GM23338 (cell line): Measurements from ENCODE around the gene CD48. TPM values are rescaled to one million over a fixed set of nuclear protein-coding genes. Genes with fewer than 3 reads are reported as not detected.

Experiments used
- ATAC-seq: fragments of 200-7000 bp; cut with Tn5 transposase; 3 replicates; pipeline ENCODE4 v1.9.1; 2020
- DNase-seq: peaks from one replicate; pipeline ENCODE4 v3.0.0-alpha.2; 2015; ENCODE audit warnings: low spot score
- H2AFZ ChIP-seq: fragments of 200-600 bp; sonication (generic); 2 replicates; pipeline ENCODE4 v1.8.0; 2016; ENCODE audit warnings: antibody characterized with exemption, mild to moderate bottlenecking, moderate library complexity
- H3F3A ChIP-seq: fragments of 200-600 bp; sonication (generic); replicated peaks from 2 replicates; pipeline ENCODE4 v1.8.0; 2017; ENCODE audit warnings: antibody characterized with exemption, mixed run types, low read depth
- H3K27ac ChIP-seq: fragments of 200-600 bp; sonication (generic); 2 replicates; pipeline ENCODE4 v1.6.1; 2016; ENCODE audit warnings: low read depth
- H3K27me3 ChIP-seq: fragments of 200-600 bp; sonication (generic); 2 replicates; pipeline ENCODE4 v1.8.0; 2016; ENCODE audit warnings: mild to moderate bottlenecking, mixed run types, moderate library complexity; ENCODE audit not compliant: insufficient read depth
- H3K36me3 ChIP-seq: fragments of 200-600 bp; sonication (generic); 2 replicates; pipeline ENCODE4 v1.8.0; 2016; ENCODE audit warnings: mild to moderate bottlenecking; ENCODE audit not compliant: insufficient read depth
- H3K4me1 ChIP-seq: fragments of 200-600 bp; sonication (generic); 2 replicates; pipeline ENCODE4 v1.8.0; 2016; ENCODE audit warnings: mild to moderate bottlenecking, moderate library complexity; ENCODE audit not compliant: insufficient read depth
- H3K4me2 ChIP-seq: fragments of 200-600 bp; sonication (generic); 2 replicates; pipeline ENCODE4 v1.7.1; 2017; ENCODE audit warnings: mixed run types
- H3K4me3 ChIP-seq: fragments of 200-600 bp; sonication (generic); 2 replicates; pipeline ENCODE4 v1.6.1; 2016; ENCODE audit warnings: mixed run types
- H3K79me2 ChIP-seq: fragments of 200-600 bp; sonication (generic); replicated peaks from 2 replicates; pipeline ENCODE4 v1.8.0; 2017; ENCODE audit warnings: mild to moderate bottlenecking; ENCODE audit not compliant: insufficient read depth
- H3K9me2 ChIP-seq: fragments of 200-600 bp; sonication (generic); 2 replicates; pipeline ENCODE4 v1.8.0; 2017; ENCODE audit not compliant: insufficient read depth
- H4K20me1 ChIP-seq: fragments of 200-600 bp; sonication (generic); replicated peaks from 2 replicates; pipeline ENCODE4 v1.8.0; 2017; ENCODE audit warnings: mild to moderate bottlenecking; ENCODE audit not compliant: insufficient read depth
- H3K27ac Mint-ChIP-seq: 2 replicates; pipeline ENCODE4 v1.8.0; 2020; ENCODE audit warnings: inconsistent platforms, mild to moderate bottlenecking, moderate library complexity, mixed read lengths
- H3K27me3 Mint-ChIP-seq: 3 replicates; pipeline ENCODE4 v1.8.0; 2022; ENCODE audit warnings: low read depth, mild to moderate bottlenecking, moderate library complexity, mixed read lengths, inconsistent platforms; ENCODE audit not compliant: insufficient read depth, poor library complexity
- H3K36me3 Mint-ChIP-seq: 3 replicates; pipeline ENCODE4 v1.8.0; 2021; ENCODE audit warnings: low read depth, mild to moderate bottlenecking, inconsistent platforms, moderate library complexity, mixed read lengths
- H3K4me1 Mint-ChIP-seq: 3 replicates; pipeline ENCODE4 v1.8.0; 2020; ENCODE audit warnings: mild to moderate bottlenecking, inconsistent platforms, mixed read lengths
- H3K4me3 Mint-ChIP-seq: 3 replicates; pipeline ENCODE4 v1.8.0; 2021; ENCODE audit warnings: moderate library complexity, mild to moderate bottlenecking, inconsistent platforms, mixed read lengths
- H3K9me3 Mint-ChIP-seq: 3 replicates; pipeline ENCODE4 v1.8.0; 2020; ENCODE audit warnings: moderate library complexity, mild to moderate bottlenecking, inconsistent platforms, mixed read lengths
- CREB1 ChIP-seq: fragments of 250-450 bp; sonication (Bioruptor Pico); IDR thresholded peaks from 2 replicates; pipeline ENCODE4 v1.5.0; 2020; ENCODE audit warnings: low read depth, mild to moderate bottlenecking, moderate library complexity
- JUNB ChIP-seq: IDR thresholded peaks from one replicate; pipeline ENCODE4 v1.6.1; 2016; ENCODE audit warnings: antibody characterized with exemption; ENCODE audit not compliant: unreplicated experiment
- POLR2AphosphoS5 ChIP-seq: IDR thresholded peaks from 2 replicates; pipeline ENCODE4 v1.6.1; 2016; ENCODE audit warnings: antibody characterized with exemption, low read depth
- STAT1 ChIP-seq: IDR thresholded peaks from one replicate; pipeline ENCODE4 v1.6.1; 2016; ENCODE audit warnings: antibody characterized with exemption; ENCODE audit not compliant: unreplicated experiment
- ZNF114 ChIP-seq: fragments of 250-450 bp; sonication (Bioruptor Pico); IDR thresholded peaks from 2 replicates; pipeline ENCODE4 v1.5.0; 2020; ENCODE audit warnings: mild to moderate bottlenecking, moderate library complexity
- ZNF331 ChIP-seq: fragments of 250-450 bp; sonication (Bioruptor Pico); IDR thresholded peaks from 2 replicates; pipeline ENCODE4 v1.5.0; 2020; ENCODE audit warnings: low read depth, mild to moderate bottlenecking, moderate library complexity
- polyA plus RNA-seq: library from polyadenylated mRNA; unstranded; fragments of >200 nt; fragmentation: Nextera tagmentation; extraction: Ambion mirVana; gene quantifications from 2 replicates; pipeline ENCODE4 v1.2.1, GENCODE V29; 2016
- total RNA-seq: library from RNA; depleted of rRNA; stranded (reverse); fragments of >200 nt; shearing (Covaris generic); gene quantifications from 2 replicates; pipeline ENCODE4 v1.2.3, GENCODE V29; 2014

The CD48 gene
- total and polyA plus RNA-seq, 2 experiments from 2014 or later, result 0.34 to 0.45 TPM

DNA sequence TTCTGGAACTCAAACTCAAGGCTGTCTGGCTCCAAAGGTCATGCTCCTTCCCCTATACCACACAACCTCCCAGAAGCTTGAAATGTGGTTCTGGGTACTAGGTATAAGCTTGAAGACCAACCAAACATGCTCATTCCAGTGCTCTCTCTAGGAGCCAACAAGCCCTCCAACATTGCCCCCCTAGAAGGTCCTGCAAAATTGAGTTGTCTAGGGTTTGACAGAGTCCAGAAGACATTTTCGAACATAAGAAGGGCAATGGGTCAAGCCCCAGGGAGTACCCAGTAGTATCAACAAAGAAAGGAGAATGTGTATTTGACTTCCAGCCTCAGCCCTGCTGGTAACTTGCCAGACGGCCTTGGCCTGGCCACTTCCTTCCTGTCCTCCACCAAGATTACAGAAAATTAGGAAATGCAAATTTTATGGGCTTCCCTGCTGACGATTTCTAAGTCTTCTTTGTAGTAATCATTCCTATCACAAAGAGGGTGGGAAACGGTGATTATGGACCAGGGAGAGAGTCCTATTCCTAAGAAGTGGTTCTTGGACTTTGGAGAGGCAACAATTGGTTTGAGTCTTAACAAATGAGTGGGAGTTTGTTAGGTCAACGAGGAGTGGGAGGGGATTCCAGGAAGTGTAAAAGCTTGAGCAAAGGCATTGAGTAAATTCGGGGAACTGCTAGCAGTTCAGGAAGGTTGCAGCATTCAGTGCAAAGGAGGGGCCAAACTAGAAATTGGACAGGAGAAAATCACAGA lies 46.1 kb downstream of the CD48 start:
- no peak overlapping the region for H3K4me3 ChIP-seq
- ATAC-seq (no peak), DNase-seq (peak; percentile 6)
- no peak overlapping the region for H3K4me3 Mint-ChIP-seq
- peaks cover 4% of the 10 kb centered on the region for H3K9me2 ChIP-seq
- H3K27ac Mint-ChIP-seq, result peak overlapping the region; percentile 35; the same call in 1 of the 2 replicates
- H3K27me3 Mint-ChIP-seq, result peaks cover 2% of the 10 kb centered on the region
- H3K79me2 ChIP-seq, result no peaks in the 10 kb centered on the region
- peaks cover 11% of the 10 kb centered on the region for H3K9me3 Mint-ChIP-seq
- H4K20me1 ChIP-seq, result no peaks in the 10 kb centered on the region
- H3K27me3 ChIP-seq, result no peaks in the 10 kb centered on the region
- no peak for TF ChIP-seq POLR2AphosphoS5
- no peak overlapping the region for H3K4me2 ChIP-seq
- H3K36me3 Mint-ChIP-seq, result peaks cover 9% of the 10 kb centered on the region; the same call in 2 of the 3 replicates
- H3K36me3 ChIP-seq, result no peaks in the 10 kb centered on the region
- H2AFZ ChIP-seq, result no peak overlapping the region
- H3K27ac ChIP-seq, result peak overlapping the region; percentile 61; the same call in 1 of the 2 replicates
- peaks cover 23% of the 10 kb centered on the region for H3K4me1 Mint-ChIP-seq
- 0 out of 2 replicates have a peak, but pooled peaks cover 8% of the 10 kb centered on the region for H3K4me1 ChIP-seq
- H3F3A ChIP-seq, result no peaks in the 10 kb centered on the region

DNA sequence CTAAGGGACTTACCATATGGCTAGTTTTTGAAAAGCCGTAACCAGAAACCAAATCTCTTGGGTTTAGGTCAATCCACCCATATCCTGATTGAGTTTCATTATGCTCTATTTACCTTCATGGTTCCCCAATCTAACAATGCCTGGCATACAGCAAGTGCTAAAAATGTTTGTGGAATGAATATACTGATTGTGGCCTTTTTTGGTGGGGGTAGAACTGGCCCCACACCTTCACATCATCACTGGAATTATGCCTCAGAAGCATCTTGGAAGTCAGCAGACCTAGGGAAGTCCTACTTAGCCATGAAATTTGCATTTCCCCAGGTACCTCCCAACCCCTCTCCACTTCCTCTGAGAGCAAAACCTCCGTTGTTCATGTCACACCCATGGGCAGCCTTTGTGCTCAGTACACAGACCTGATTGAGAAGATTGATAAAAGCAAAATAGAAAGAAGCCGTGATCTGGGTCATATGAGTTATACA lies 47.0 kb downstream of the CD48 start:
- Histone ChIP-seq H3K27me3 (no peaks in the 10 kb centered on the region), H3K9me2 (no peaks in the 10 kb centered on the region; the same call in none of the 2 replicates), H3K4me1 (0 out of 2 replicates have a peak, but pooled peaks cover 8% of the 10 kb centered on the region), H3K27ac (no peak overlapping the region), H3K79me2 (no peaks in the 10 kb centered on the region), H3K4me3 (no peak overlapping the region), H2AFZ (no peak overlapping the region), H3K4me2 (no peak overlapping the region), H3F3A (no peaks in the 10 kb centered on the region), H4K20me1 (no peaks in the 10 kb centered on the region), H3K36me3 (no peaks in the 10 kb centered on the region)
- H3K27ac Mint-ChIP-seq, result no peak overlapping the region
- peaks cover 12% of the 10 kb centered on the region for H3K9me3 Mint-ChIP-seq
- H3K4me3 Mint-ChIP-seq, result no peak overlapping the region
- H3K27me3 Mint-ChIP-seq, result peaks cover 2% of the 10 kb centered on the region
- TF ChIP-seq ZNF114 (CRISPR knock-in tag) (no peak), ZNF331 (CRISPR knock-in tag) (no peak), STAT1 (no peak), CREB1 (CRISPR knock-in tag) (no peak)
- no peak for ATAC-seq
- DNase-seq, result no peak
- peaks cover 22% of the 10 kb centered on the region for H3K4me1 Mint-ChIP-seq
- H3K36me3 Mint-ChIP-seq, result peaks cover 2% of the 10 kb centered on the region; the same call in 2 of the 3 replicates

GRCh38 chr1:160662910-160663309 lies 48.7 kb downstream of the CD48 start:
- Histone ChIP-seq H3K4me1 (0 out of 2 replicates have a peak, but pooled peaks cover 8% of the 10 kb centered on the region), H3K27ac (no peak overlapping the region), H3K9me2 (no peaks in the 10 kb centered on the region; the same call in none of the 2 replicates), H3K36me3 (no peaks in the 10 kb centered on the region), H3K27me3 (no peaks in the 10 kb centered on the region), H3F3A (no peaks in the 10 kb centered on the region), H2AFZ (no peak overlapping the region), H3K4me3 (no peak overlapping the region), H3K79me2 (no peaks in the 10 kb centered on the region), H4K20me1 (no peaks in the 10 kb centered on the region), H3K4me2 (no peak overlapping the region)
- TF ChIP-seq JUNB, result no peak
- DNase-seq (no peak), ATAC-seq (no peak)
- Mint-ChIP-seq H3K4me1 (peaks cover 24% of the 10 kb centered on the region), H3K9me3 (peaks cover 8% of the 10 kb centered on the region; the same call in 2 of the 3 replicates), H3K27me3 (peaks cover under 1% of the 10 kb centered on the region), H3K36me3 (no peaks in the 10 kb centered on the region; the same call in 2 of the 3 replicates), H3K27ac (no peak overlapping the region), H3K4me3 (no peak overlapping the region)
